GM12801 (cell line): ENCODE data around the gene ATP8A2.

Experiments
- CTCF ChIP-seq: IDR thresholded peaks from one replicate; pipeline ENCODE4 v1.5.1; 2011; ENCODE audit warnings: control low read depth; ENCODE audit not compliant: insufficient read length; ENCODE audit errors: extremely low read depth

Gene ATP8A2

DNA sequence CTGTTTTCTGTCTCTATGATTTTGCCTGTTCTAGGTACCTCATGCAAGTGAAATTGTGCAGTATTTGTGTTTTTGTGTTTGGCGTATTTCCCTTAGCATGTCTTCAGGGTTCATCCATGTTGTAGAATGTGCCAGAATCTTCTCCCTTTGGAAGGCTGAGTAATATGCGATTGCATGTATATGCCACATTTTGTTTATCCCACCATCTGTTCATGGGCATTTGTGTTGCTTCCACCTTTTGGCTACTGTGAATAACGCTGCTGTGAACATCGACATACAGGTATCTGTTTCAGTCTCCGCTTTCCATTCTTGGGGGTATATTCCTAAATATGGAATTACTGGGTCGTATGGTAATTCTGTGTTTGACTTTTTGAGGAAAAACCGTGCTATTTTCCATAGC is 190.0 kb downstream of the ATP8A2 start:
- no peak for TF ChIP-seq CTCF

GRCh38 chr13:25570185-25570584 is 198.4 kb downstream of the ATP8A2 start:
- no peak for TF ChIP-seq CTCF

DNA sequence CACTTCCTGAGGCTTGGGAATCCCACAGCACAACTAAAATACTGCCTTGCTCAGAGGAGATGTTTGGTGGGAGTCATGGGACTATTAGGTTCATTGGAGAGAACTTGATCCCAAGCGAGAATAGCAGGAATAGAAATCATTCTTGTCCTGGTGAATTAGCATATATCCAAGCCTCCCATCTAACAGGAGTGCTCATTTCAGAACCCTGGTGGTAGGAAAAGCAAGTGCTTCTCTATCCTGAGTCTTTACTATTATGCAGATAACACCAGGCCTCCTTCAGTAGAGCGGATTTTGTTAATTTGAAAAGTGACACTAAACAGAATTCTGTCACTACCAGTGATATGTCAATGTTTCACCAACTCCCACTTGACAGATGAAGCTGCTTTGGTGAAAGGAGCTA is 199.5 kb downstream of the ATP8A2 start:
- TF ChIP-seq CTCF: no peak

DNA sequence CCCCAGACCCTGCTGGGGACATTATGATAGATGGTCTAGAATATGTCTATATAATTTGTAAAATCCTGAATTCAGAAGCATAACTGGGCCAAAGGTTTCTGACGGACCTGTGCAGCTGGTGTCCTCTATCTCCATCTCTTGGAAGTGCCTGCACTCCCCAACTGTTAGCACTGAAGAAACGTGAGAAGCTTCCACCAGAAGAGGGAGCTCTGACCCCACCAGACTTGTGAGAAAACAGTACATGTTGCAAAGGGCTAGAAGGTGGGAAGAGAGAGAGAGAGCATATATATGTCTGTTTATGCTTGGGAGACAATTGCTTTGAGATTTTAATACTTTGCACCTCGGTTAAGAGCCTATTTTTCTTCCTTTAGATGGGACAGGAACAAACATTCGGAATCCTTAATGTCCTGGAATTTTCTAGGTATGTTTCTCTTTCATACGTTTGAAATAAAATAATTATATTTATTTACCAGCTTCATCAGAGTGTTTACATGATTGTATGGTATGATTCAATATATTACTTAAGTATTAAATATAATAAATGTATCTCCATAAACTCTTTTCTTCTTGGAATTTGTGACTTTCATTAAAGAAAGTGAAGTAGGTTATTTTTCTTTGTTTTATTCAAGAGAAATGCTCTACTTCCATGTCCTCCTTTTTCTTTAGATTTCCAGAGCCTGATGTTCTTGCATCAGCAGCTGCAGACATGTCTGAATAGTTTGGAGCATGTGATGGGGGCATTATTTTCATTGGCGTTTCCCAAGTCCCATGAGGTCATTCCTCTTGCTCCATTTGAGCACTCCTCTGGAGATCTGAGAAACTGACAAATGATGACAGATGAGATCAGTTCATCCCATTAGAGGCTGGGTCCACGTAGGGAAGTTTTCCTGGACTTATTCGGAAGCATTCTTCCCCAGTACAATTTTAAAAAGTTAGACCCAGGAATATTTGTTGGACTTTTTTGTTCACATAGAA is 202.9 kb downstream of the ATP8A2 start:
- no peak for TF ChIP-seq CTCF

DNA sequence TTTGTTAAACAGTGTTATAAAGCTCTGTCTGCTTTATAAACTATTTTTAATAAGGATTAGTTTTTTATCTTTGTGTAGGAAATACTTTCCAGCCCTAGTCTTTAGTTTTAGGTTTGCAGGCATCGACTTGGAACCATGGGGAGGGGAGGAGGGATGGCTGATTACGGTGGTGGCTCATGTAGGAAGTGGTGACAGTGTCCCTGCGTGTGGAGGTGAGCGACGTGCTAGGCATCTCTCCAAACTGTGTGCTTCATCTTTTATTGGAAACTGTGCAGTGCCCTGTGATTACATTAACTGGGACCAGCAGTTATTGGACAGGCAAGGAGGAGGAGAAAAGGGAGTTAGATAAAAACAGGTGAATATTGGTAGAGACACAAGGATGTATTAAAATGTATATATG is 203.8 kb downstream of the ATP8A2 start:
- TF ChIP-seq CTCF: no peak

GRCh38 chr13:25578526-25578925 is 206.8 kb downstream of the ATP8A2 start:
- TF ChIP-seq CTCF: no peak

- no peak for TF ChIP-seq CTCF
These were observed 207.4 kb downstream of the ATP8A2 start for GRCh38 chr13:25579221-25579620.
